HL-60/S4 (cell line): ENCODE data around the gene GARIN5B.
"Not testable (repeated sequence)": the region's sequence is repeated elsewhere in the genome, so short reads cannot be mapped to it uniquely, and the experiment has no call there.

Experiments
- in situ Hi-C: fragments of 300-500 bp; cut with MboI; formaldehyde crosslinking; loops from 2 replicates; pipeline ENCODE4 v1.14.3; 2022; ENCODE audit warnings: low sequenced_read_pairs

The GARIN5B gene

DNA sequence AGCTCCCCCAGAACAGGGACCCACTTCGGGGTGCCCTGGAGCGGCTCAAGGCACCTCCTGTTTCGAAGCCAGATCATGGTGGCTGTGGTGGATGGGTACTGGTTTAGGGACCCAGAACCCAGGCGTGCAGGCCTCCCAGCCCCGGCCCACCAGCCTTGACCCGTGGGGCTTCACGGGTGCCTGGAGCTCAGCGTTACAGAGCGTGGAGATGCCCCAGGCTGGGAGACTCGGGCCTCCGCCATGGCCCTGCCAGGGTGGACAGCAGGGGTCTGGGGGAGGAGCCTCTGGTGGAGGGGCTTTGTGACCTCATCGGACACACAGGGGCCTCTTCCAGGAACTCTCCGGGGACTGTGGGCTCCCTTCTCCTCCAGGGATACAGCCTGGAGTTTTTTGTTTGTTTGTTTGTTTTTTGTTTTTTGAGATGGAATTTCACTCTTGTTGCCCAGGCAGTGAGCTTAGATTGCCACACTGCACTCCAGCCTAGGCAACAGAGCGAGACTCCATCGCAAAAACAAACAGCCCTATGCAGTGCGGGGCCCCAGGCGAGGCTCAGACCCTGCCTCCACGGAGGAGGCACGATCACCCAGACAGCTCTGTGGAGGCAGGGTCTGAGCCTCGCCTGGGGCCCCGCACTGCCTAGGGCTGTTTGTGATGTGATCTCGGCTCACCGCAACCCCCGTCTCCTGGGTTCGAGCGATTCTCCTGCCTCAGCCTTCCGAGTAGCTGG lies at the start of gene GARIN5B:
GARIN5B (minus strand) TSS at position 271 of the 727 bp plus-strand sequence; CDS start at position 77, 194 bp downstream.
- in situ Hi-C loops: no loop called here

DNA sequence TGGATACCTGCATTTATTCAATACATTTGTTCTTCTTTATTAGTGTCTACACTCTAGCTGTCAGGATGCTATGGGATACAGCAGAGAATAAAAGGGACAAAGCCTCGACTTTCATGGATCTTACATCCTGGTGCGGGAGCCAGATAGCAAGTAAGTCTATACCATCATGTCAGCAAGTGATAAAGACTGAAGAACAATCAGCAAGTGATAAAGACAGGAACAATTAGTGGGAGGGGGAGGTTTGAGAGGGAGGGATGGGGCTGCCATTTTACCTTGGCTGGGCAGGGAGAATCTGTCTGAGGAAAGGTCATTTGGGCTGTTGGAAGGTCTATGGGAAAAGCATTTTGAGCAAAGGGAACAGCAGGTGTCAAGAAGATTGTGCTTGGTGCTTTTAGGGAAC lies 47.1 kb upstream of the GARIN5B start:
- in situ Hi-C loops: loop anchor here (10.0 kb wide), 2 partner anchors 195 to 265 kb away; partner anchors contain the start of gene TNNT1

DNA sequence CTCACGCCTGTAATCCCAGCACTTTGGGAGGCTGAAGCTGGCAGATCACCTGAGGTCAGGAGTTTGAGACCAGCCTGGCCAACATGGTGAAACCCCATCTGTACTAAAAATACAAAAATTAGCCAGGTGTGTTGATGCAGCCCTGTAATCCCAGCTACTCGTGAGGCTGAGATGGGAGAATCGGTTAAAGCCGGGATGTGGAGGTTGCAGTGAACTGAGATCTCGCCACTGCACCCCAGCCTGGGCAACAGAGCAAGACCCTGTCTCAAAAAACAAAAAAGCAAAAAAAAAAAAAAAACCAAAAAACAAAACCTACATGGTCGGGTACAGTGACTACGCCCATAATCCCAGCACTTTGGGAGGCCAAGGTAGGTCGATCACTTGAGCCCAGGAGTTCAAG lies 46.1 kb upstream of the GARIN5B start:
- in situ Hi-C loops: not testable (repeated sequence)

DNA sequence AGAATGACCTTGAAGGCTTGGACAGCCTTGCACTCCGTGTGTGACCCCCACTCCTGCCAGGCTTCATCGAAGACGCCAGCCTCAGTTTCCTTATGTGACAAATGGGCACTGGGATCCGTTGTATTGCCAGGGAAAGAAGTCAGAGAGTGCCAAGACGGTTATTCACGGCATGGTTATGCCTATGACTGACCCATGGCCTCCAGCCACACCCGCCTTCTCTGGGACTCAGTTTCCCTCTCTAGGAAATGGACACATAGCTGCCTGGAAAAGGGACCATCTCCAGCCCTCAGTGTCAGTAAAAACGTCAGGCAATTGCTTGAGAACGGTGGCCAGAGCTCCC lies 45.4 kb upstream of the GARIN5B start:
- in situ Hi-C loops: no loop called here

GRCh38 chr19:55407800-55408532 lies 44.9 kb upstream of the GARIN5B start:
- in situ Hi-C loops: no loop called here

- in situ Hi-C loops: not testable (repeated sequence)
Observed at GRCh38 chr19:55407550-55407799, 44.4 kb upstream of the GARIN5B start, which contains the start of gene UBE2S. Gene UBE2S (minus strand): TSS chr19:55407788. CDS start chr19:55407589, 199 bp downstream.

DNA sequence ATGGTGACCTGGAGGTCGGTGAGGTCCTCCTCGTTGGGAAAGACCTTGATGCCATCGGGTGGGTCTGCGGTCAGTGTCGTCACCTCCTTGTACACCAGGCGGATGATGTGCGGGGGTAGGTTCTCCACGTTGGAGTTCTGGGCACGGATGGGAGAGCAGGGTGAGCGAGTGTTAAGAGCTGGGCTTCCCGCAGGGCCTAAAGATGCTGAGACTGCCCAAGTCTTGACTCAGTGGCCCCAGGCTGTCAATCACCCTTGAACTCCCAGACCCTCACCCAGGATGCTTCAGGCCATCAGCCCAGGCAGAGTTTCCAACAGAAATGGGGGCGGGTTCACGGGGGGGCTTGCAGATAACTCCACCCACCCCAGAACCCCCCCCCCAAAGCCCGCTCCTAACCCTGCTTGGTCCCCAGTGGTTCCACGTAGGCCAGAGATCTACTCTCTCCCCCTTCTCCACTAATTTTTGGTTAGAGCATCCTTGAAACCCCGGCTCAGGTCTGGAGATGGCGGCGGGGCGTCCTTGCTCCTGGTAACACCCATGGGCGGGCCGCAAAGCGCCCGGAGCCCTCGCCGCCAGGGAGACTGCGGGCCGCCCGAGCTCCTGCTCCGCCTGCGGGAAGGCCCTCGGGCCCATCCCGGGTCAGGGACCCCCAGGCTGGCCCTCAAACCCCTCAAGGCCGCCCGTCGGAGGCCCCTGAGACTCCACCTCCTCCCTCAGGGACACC lies 43.9 kb upstream of the GARIN5B start:
- in situ Hi-C loops: no loop called here

- in situ Hi-C loops: no loop called here
Observed at GRCh38 chr19:55406091-55406825, 43.2 kb upstream of the GARIN5B start.

GRCh38 chr19:55405638-55406037 lies 42.6 kb upstream of the GARIN5B start:
- in situ Hi-C loops: no loop called here

GRCh38 chr19:55402509-55402908 lies 39.4 kb upstream of the GARIN5B start:
- in situ Hi-C loops: no loop called here

GRCh38 chr19:55401390-55401789 lies 38.3 kb upstream of the GARIN5B start:
- in situ Hi-C loops: not testable (repeated sequence)

- in situ Hi-C loops: no loop called here
Observed at GRCh38 chr19:55400281-55401087, 37.4 kb upstream of the GARIN5B start.

DNA sequence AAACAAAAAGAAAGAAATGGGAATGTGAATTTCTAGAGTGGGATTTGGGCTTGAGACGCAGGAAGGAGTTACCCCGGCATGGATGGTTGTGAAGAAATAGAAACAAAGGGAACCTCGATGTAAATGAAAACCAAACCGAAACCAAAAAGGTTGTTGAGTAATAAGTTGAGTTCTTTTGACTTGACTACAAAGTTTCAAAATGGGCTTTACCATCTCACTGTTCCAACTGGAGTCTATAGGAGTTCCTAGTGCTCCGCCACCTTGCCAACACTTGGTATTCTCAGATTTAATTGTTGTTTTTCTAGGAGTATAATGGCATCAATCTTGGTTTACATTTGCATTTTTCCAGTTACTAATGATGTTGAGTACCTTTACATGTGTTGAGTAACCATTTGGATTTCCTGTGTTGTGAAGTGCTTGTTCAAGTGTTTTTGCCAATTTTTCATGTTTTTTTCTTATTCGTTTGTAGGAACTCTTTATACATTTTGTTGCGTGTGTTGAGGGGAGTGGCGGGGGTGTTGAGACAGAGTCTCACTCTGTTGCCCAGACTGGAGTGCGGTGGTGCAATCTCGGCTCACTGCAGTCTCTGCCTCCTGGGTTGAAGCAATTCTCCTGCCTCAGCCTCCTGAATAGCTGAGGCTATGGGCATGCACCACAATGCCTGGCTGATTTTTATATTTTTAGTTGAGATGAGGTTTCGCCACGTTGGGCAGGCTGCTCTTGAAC lies 35.3 kb upstream of the GARIN5B start:
- in situ Hi-C loops: no loop called here

GRCh38 chr19:55392820-55393761 lies 30.0 kb upstream of the GARIN5B start:
- in situ Hi-C loops: no loop called here

GRCh38 chr19:55391702-55392615 lies 28.9 kb upstream of the GARIN5B start:
- in situ Hi-C loops: no loop called here

DNA sequence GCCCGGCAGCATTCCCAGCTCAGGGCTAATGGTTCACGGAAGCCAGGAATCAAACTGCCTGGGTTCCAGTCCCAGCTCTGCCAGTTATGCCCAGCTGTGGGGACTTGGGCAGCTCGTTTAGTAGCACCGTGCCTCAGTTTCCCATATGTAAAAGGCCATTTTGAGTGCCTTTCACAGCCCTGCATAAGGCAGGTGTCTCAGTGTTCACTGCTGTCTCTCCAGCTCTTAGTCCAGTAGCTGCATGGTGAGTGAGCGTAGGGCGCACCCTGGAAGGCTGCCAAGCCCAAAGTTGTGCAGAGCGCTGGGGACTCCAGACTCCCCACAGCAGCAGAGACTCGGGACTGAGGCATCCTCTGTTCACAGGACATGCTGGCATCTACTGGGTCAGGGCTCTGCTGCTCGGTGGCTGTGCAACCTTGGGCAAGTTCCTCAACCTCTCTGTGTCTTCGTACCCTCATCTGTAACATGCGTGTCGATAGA lies 28.2 kb upstream of the GARIN5B start:
- in situ Hi-C loops: no loop called here

- in situ Hi-C loops: no loop called here
Observed at GRCh38 chr19:55390461-55390880, 27.4 kb upstream of the GARIN5B start.
